ENCODE results near the gene MINAR2.

DNA sequence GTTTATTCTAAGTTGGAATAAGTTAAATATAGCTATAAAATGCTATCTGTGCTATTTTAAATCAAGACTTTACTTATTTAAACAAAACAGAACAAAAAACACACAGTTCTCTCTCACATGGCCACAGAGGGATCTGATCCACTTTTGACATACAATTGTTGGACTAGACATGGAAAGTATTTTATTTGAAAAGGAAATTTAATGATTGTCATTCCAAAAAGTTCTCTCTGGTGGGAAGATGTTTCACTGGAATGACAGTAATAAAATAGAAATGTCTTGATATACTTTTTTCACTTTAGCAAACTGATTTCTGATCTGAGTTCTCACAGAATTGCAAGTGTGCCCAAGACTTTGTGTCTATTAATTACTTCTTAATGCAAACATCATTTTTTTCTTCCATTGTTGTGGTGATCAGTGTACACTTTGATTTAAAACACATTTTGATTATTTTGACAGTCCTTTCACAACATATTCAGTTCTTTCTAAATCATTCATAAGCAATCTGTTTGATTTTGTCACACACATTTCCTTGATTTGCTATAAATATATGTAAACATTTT, 30.1 kb upstream of the MINAR2 start:
- TF ChIP-seq CTCF (IDR thresholded peaks at IDR 0.05) (no peak), POLR2A (IDR thresholded peaks at IDR 0.05) (no peak), EP300 (IDR thresholded peaks at IDR 0.05) (no peak)

Measured in tibial nerve (tissue), 4 donors.